IPS-20b (cell line): ENCODE results near the gene QSOX1.

ENCODE experiments used
- H3K27ac ChIP-seq: one replicate; pipeline ENCODE4 v1.5.1; 2013; ENCODE audit warnings: low read length
- H3K27me3 ChIP-seq: 2 replicates; pipeline ENCODE4 v1.6.1; 2013; ENCODE audit warnings: mild to moderate bottlenecking, low read length, inconsistent platforms; ENCODE audit not compliant: insufficient read depth
- H3K36me3 ChIP-seq: 2 replicates; pipeline ENCODE4 v1.6.1; 2013; ENCODE audit warnings: low read depth, mild to moderate bottlenecking, inconsistent platforms, low read length, moderate library complexity; ENCODE audit not compliant: insufficient read depth
- H3K4me1 ChIP-seq: 2 replicates; pipeline ENCODE4 v1.6.1; 2013; ENCODE audit warnings: mild to moderate bottlenecking, control low read depth, inconsistent platforms, low read length, moderate library complexity; ENCODE audit not compliant: insufficient read depth
- H3K4me3 ChIP-seq: 2 replicates; pipeline ENCODE4 v1.5.1; 2013; ENCODE audit warnings: mild to moderate bottlenecking, low read length, inconsistent platforms
- H3K9ac ChIP-seq: 2 replicates; pipeline ENCODE4 v1.6.1; 2013; ENCODE audit warnings: low read depth, mild to moderate bottlenecking, inconsistent platforms, low read length, moderate library complexity
- H3K9me3 ChIP-seq: 2 replicates; pipeline ENCODE4 v1.6.1; 2013; ENCODE audit warnings: mild to moderate bottlenecking, low read depth, low read length, inconsistent platforms; ENCODE audit not compliant: insufficient read depth

Gene QSOX1

GRCh38 chr1:180210008-180210620 is 55.4 kb downstream of the QSOX1 start:
- no peaks in the 10 kb centered on the region for H3K4me1 ChIP-seq
- H3K36me3 ChIP-seq, result no peaks in the 10 kb centered on the region
- H3K9ac ChIP-seq, result no peak overlapping the region
- H3K4me3 ChIP-seq, result no peak overlapping the region
- no peak overlapping the region for H3K27ac ChIP-seq
- H3K27me3 ChIP-seq, result peaks cover 52% of the 10 kb centered on the region
- no peaks in the 10 kb centered on the region for H3K9me3 ChIP-seq

DNA sequence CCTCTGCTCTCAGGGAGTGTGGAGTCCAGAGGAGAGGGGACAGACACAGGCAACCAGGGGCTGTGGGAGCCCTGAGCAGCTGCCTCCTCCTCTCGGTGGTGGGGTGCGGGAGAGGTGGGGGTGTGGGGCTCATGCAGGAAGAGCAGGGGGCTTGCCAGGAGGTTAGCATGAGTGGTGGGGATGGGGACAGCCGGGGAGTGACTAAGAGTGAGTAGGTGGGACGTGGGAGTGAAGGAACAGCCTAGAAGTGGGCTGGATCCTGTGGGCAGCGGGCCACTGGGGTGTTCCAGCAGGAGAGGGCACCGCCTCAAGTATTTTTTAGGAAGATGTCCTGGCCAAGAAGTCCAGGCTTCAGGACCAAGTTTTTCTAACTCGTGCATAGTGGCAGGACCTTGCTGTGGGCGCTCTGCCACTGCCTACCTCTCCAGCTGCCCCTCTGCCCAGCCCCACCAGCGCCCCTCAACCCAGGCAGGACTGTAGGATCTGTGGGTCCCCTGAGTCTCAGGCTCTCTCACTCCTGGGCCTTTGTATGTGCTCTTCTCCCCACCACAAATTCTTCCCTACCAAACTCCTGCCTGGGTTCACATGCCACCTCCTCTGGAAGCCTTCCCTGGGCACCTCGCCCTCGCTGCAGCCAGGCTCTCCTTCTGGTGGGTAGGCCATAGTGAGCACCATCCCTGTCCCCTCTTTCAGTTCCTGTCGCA is 56.6 kb downstream of the QSOX1 start:
- Histone ChIP-seq H3K27ac (no peak overlapping the region), H3K4me3 (no peak overlapping the region), H3K9ac (no peak overlapping the region), H3K9me3 (no peaks in the 10 kb centered on the region), H3K4me1 (no peaks in the 10 kb centered on the region), H3K27me3 (peaks cover 47% of the 10 kb centered on the region), H3K36me3 (no peaks in the 10 kb centered on the region)

- Histone ChIP-seq H3K27ac (no peak overlapping the region), H3K36me3 (no peaks in the 10 kb centered on the region), H3K9ac (no peak overlapping the region), H3K9me3 (no peaks in the 10 kb centered on the region), H3K4me1 (no peaks in the 10 kb centered on the region), H3K4me3 (no peak overlapping the region), H3K27me3 (peaks cover 42% of the 10 kb centered on the region)
These were observed 57.2 kb downstream of the QSOX1 start for GRCh38 chr1:180211860-180212229.

DNA sequence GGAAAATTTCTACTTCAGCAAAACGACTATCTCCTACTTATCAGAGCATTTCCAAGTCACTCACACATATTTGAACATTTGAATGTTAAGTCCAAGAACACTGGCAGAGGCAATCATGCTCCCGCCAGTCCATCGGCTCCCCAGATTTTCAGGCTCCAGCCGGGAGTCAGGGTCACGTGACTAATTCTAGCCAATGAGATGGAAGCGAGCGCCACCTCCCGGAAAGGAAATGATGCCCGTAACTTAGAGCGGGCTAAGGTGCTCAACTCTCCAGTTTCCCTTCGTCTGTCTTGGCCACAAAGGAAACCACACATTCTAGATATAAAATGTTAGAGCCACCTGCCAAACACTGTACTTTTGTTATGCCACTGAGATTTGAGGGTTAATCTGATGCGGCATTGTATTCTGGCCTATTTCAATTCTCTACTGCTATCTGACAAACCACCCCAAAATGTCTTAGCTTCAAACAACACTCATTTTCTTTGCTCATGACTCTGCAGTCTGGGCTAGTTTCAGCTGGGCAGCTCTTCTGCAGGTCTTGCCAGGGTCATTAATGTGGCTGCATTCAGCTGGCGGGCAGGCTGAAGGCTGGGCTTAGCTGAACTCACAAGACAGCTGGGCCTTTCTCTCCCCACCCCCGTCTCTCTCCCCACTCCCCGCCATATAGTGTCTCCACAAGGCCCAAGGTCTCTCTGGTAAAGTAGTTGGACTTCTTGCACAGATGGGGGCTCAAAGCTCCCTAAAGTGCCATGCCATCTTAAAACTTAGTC is 58.9 kb downstream of the QSOX1 start:
- Histone ChIP-seq H3K4me1 (no peaks in the 10 kb centered on the region), H3K9ac (no peak overlapping the region), H3K27me3 (peaks cover 27% of the 10 kb centered on the region), H3K27ac (no peak overlapping the region), H3K4me3 (no peak overlapping the region), H3K9me3 (no peaks in the 10 kb centered on the region), H3K36me3 (no peaks in the 10 kb centered on the region)

GRCh38 chr1:180215856-180216625 is 61.4 kb downstream of the QSOX1 start:
- H3K27me3 ChIP-seq, result peaks cover 43% of the 10 kb centered on the region
- no peak overlapping the region for H3K27ac ChIP-seq
- no peaks in the 10 kb centered on the region for H3K36me3 ChIP-seq
- no peaks in the 10 kb centered on the region for H3K4me1 ChIP-seq
- no peak overlapping the region for H3K4me3 ChIP-seq
- no peak overlapping the region for H3K9ac ChIP-seq
- H3K9me3 ChIP-seq, result no peaks in the 10 kb centered on the region

DNA sequence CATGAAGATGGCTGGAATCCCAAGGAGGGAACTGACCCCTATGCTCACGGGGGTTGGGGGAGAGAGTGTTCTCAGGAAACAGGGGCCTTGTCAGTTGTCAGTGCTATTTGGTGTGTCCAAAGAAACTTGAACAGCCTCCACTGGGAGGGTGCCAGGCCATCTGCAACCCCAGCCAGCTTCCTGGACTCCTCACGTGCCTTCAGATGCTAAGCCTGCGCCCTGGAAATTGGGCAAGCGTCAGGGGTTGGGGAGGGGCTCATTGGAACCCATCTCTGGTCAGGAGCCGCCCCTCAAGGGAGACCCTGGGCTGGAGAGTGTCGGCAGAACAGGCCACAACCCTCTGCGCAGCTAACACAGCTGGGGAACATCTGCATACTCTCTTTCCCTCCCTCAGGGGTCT is 62.3 kb downstream of the QSOX1 start:
- Histone ChIP-seq H3K9ac (no peak overlapping the region), H3K4me3 (no peak overlapping the region), H3K27ac (no peak overlapping the region), H3K4me1 (no peaks in the 10 kb centered on the region), H3K9me3 (no peaks in the 10 kb centered on the region), H3K27me3 (peaks cover 41% of the 10 kb centered on the region), H3K36me3 (no peaks in the 10 kb centered on the region)

DNA sequence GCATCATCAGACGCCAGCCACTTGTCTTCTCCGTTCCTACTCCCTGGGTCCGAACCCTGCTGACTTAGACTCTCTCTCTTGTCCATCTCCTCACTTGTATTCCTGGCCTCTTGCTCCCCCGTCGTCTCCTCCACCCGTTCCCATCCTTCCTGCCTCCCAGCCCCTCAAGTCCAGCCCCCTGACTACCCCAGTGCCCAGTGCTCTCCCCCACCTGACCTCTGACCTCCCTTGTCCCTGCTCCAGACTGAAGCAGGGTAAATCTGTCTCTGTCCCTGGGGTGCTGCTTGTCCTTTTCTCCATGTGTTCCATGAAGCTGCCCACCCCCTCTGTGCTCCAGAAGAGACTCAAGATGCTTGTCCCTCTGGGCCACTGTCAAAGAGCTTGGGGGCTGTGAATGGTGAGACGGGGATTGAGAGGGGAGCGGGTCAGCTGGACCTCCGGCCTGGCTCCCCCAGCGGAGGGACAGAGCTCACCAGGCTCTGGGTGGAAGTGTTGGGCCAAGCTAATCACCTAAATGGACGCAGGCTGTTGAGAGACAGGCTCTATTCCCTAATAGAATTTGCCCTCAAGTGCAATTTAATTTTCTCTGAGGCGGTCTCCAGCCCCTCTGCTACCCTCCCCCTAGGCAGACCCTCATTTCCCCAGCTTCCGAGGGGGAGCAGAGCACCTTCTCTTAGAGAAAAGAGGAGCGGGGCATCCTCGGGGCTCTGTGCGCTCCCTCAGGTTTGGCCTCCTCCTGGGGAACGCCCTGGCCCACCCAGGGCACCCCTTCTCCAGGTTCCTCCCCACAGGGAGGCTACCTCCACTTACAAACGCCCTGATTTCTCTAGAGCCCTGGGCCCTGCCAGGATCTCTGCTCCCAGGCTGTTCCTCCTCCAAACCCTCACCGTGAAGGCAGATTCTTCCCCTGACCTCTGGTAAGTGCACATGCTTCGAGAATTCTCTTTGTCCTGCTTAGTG is 64.4 kb downstream of the QSOX1 start:
- no peak overlapping the region for H3K9ac ChIP-seq
- H3K4me1 ChIP-seq, result no peaks in the 10 kb centered on the region
- H3K27me3 ChIP-seq, result peaks cover 49% of the 10 kb centered on the region
- H3K36me3 ChIP-seq, result no peaks in the 10 kb centered on the region
- no peaks in the 10 kb centered on the region for H3K9me3 ChIP-seq
- no peak overlapping the region for H3K4me3 ChIP-seq
- H3K27ac ChIP-seq, result no peak overlapping the region

DNA sequence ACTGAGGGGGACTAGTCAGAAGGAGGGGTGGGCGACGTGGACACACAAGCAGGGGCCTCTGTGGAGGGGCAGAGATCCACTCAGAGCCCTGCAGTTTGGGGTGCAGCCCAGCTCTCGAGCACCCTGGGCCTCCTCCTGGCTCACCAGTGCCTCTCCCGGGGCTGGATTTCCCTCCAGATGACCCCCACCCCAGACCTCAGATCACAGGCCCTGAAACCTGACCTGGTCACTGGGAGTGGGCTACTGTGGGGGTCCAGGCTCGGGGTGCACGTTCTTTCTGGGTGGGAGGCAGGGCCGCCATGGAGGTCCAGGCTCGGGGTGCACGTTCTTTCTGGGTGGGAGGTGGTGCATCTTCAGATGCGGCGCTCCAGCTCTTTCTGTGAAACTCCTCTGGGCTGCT is 65.1 kb downstream of the QSOX1 start:
- H3K27me3 ChIP-seq, result peaks cover 56% of the 10 kb centered on the region
- H3K36me3 ChIP-seq, result no peaks in the 10 kb centered on the region
- no peaks in the 10 kb centered on the region for H3K9me3 ChIP-seq
- H3K9ac ChIP-seq, result no peak overlapping the region
- no peak overlapping the region for H3K4me3 ChIP-seq
- H3K4me1 ChIP-seq, result no peaks in the 10 kb centered on the region
- H3K27ac ChIP-seq, result no peak overlapping the region

DNA sequence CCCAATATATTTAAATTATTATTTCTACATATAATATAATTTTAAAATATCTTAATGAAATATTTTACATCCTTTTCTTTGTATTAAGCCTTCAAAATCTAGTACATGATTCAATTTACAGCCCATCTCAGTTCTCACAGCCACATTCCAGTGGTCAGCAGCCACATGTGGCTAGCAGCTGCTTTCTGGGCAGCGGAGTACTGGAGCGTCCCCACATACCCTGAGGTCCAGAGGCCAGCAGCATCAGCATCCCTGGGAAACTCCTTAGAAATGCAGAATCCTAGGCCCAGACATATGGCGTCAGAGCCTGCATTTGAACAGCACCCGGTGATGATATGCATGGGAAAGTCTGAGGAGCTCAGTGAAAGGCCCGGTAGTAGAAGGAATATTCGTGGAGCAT is 66.8 kb downstream of the QSOX1 start:
- no peaks in the 10 kb centered on the region for H3K9me3 ChIP-seq
- no peak overlapping the region for H3K27ac ChIP-seq
- H3K4me1 ChIP-seq, result no peaks in the 10 kb centered on the region
- H3K36me3 ChIP-seq, result no peaks in the 10 kb centered on the region
- H3K4me3 ChIP-seq, result no peak overlapping the region
- H3K9ac ChIP-seq, result no peak overlapping the region
- H3K27me3 ChIP-seq, result peaks cover 73% of the 10 kb centered on the region

DNA sequence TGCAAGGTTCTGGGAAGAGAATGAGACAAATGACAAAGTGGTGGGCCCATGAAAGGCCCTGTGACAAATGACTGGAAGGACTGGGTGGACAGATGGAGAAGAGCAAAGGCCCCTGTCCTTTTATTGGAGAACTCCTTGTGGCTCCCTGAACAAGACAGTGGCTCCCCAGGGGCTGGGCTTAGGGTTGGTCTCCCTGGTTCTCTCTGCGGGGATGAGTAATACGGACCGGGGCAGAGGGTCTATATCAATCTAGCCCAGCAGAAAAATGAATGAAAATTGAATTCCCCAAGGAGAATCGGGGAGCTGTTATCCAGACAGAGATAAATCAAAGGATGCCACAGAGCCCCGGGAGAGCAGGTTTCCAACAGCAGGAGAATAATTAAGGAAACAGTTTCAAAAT is 70.2 kb downstream of the QSOX1 start:
- 0 out of 2 replicates have a peak, but pooled peaks cover 3% of the 10 kb centered on the region for H3K9me3 ChIP-seq
- H3K27me3 ChIP-seq, result peaks cover 89% of the 10 kb centered on the region
- no peaks in the 10 kb centered on the region for H3K4me1 ChIP-seq
- H3K27ac ChIP-seq, result no peak overlapping the region
- no peak overlapping the region for H3K4me3 ChIP-seq
- no peaks in the 10 kb centered on the region for H3K36me3 ChIP-seq
- H3K9ac ChIP-seq, result no peak overlapping the region

- Histone ChIP-seq H3K9me3 (0 out of 2 replicates have a peak, but pooled peaks cover 3% of the 10 kb centered on the region), H3K4me1 (no peaks in the 10 kb centered on the region), H3K27me3 (peaks cover 87% of the 10 kb centered on the region), H3K36me3 (no peaks in the 10 kb centered on the region), H3K4me3 (no peak overlapping the region), H3K27ac (no peak overlapping the region), H3K9ac (no peak overlapping the region)
These were observed 70.7 kb downstream of the QSOX1 start for GRCh38 chr1:180225403-180225802.
